HG02840 (cell line): ENCODE data around the gene DDX52.
"Not testable (repeated sequence)": the region's sequence is repeated elsewhere in the genome, so short reads cannot be mapped to it uniquely, and the experiment has no call there.

Experiments
- ATAC-seq: cut with Tn5 transposase; IDR thresholded peaks from one replicate; pipeline ENCODE4 v1.9.1; 2021; ENCODE audit warnings: mild to moderate bottlenecking, moderate library complexity, moderate number of reproducible peaks; ENCODE audit not compliant: unreplicated experiment, low FRiP score

DDX52 gene, protein sequence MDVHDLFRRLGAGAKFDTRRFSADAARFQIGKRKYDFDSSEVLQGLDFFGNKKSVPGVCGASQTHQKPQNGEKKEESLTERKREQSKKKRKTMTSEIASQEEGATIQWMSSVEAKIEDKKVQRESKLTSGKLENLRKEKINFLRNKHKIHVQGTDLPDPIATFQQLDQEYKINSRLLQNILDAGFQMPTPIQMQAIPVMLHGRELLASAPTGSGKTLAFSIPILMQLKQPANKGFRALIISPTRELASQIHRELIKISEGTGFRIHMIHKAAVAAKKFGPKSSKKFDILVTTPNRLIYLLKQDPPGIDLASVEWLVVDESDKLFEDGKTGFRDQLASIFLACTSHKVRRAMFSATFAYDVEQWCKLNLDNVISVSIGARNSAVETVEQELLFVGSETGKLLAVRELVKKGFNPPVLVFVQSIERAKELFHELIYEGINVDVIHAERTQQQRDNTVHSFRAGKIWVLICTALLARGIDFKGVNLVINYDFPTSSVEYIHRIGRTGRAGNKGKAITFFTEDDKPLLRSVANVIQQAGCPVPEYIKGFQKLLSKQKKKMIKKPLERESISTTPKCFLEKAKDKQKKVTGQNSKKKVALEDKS

DNA sequence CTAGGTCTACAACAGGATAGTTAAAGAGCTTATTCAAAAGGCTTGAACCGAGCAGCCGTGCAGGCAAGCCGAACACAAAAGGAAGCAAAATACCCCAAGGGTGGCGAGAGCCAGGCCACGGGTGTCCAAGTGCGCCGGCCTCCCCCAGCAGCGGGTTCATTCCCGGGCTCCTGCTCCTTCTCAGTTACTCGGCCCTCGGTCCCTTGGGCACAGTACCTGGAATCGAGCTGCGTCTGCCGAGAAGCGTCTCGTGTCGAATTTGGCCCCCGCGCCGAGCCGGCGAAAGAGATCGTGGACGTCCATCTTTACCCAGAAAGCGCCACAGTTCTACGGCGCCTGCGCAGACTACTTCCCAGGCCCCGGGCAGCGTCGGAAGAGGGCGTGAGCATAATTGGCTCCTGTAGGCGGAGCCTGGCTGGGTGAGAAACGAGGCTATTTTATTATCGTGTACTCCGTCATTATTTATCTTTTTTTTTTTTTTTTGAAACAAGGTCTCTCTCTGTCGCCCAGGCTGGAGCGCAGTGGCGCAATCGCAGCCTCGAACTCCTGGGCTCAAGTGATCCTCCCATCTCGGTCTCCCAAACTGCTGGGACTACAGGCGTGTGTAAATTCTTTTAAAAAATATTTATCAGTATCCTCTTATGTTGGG, at the start of gene DDX52:
Gene DDX52 (minus strand): TSS at position 329 of the 649 bp plus-strand sequence. CDS start 26 bp downstream, at position 303.
- ATAC-seq = peak; percentile 84

DNA sequence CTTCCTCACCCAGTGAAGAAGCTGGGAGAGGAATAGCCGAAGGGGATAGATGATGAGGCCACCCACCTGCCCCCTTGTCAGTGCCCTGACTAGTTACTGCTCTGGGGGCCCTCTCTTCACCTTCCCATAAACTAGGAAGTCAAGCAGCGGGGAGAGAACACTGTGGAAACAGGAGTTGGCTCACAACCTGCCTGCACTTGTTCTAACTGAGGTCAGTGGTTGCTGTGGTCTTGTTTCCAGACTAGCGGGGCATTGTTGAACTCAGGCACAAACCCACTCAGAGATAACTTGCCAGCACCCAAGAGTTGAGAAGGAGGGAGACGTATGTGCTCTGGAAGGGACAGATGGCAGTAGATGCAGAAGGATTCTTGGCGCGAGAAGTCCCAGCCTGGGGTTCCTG, 48.6 kb upstream of the DDX52 start:
- no peak for ATAC-seq

- ATAC-seq = no peak
These were observed 46.1 kb upstream of the DDX52 start for GRCh38 chr17:37689317-37689716.

GRCh38 chr17:37683454-37683984, 40.3 kb upstream of the DDX52 start:
- ATAC-seq = no peak

- ATAC-seq = no peak
These were observed 38.8 kb upstream of the DDX52 start for GRCh38 chr17:37682007-37682406.

DNA sequence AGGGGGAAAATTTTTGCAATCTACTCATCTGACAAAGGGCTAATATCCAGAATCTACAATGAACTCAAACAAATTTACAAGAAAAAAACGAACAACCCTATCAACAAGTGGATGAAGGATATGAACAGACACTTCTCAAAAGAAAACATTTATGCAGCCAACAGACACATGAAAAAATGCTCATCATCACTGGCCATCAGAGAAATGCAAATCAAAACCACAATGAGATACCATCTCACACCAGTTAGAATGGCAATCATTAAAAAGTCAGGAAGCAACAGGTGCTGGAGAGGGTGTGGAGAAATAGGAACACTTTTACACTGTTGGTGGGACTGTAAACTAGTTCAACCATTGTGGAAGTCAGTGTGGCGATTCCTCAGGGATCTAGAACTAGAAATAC, 36.7 kb upstream of the DDX52 start:
- ATAC-seq = not testable (repeated sequence)

DNA sequence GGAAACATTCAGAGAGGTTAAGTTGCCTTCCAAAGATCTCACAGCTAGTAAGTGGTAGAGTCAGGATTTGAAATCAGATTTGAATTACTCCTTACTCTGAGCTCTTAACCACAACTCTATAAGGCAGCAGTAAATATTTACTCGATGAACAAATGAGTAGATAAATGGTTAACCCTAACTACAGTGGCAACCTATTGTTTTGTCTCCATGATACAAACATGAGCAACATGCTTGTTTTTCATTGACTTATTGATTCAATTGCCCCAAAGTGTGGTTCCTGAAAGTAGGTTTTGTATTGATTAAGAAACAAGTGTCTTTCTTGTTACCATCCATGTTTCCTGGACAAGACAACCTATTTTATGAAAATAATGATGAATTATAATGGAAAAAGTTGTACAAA, 34.8 kb upstream of the DDX52 start:
- no peak for ATAC-seq

DNA sequence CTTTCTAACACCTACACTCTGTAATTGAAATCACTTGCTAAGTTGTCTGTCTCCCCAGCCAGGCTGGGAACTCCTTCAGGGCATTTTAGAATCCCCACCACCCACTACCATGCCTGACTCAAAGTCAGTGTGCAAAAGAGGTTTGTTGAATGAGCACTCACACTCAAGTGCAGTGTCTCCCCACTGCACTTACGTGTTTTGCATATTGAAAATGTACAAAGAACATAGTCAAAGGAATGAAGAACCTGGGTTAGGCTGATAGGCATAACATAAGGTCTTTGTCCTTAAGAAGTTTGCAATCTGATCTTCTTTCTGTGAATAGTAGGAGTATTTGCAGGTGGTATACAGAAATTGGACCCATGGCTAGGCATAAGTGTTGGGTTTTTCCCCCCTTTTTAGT, 33.8 kb upstream of the DDX52 start:
- ATAC-seq = no peak

DNA sequence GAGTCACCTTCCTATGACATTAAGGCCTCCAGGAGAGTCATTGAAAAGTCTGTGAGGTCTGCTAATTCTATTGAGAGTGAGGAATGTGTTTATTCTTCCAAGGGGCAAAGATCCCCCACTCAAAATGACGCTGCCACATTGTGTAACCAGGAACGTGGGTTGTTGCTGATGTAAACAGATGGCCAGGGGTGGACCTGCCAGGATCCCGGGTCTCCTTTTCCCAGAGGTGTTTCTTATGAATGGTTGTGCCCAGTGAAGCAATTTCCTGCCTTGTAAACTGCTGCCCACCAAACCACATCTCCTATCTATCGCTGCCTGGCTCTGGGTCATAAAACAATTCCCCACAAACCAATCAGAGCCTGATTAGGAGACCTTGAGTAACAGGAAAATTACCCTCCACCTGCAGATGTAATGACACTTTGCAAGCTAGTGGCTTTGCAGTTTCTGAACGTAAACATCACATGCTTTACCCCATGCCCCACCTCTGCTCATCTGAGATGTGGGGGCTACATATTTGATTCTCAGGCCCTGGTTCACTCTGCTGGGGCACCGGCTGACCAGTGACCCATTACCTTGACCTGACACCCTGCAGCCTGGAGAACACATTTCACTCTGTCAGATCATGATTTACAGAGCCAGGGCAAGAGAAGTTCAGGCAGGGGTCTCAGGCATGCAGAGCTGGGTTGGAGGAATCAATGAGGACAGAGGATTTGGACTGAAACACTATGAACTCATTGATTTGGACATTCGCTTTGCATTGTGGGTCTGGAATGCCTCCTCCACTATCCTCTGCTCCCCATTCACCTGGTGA, 33.1 kb upstream of the DDX52 start:
- no peak for ATAC-seq

GRCh38 chr17:37674511-37674910, 31.3 kb upstream of the DDX52 start:
- no peak for ATAC-seq

DNA sequence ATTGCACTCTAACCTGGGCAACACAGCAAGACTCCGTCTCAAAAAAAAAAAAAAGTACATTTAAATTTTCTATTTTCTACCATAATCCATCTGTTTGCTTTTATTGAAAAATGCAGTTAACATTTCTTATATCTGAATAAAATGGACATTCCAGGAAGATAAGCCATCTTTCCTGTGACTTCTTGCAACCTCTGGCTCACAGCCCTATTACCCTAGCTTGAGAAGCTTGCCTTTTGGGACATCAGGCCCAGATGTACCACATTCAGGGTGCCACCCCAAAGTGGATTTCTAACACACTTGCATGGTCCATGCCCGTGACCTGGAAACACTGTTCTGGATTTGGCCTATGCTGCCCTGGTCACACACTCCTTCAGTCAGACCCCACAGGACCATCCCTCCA, 30.1 kb upstream of the DDX52 start:
- no peak for ATAC-seq

DNA sequence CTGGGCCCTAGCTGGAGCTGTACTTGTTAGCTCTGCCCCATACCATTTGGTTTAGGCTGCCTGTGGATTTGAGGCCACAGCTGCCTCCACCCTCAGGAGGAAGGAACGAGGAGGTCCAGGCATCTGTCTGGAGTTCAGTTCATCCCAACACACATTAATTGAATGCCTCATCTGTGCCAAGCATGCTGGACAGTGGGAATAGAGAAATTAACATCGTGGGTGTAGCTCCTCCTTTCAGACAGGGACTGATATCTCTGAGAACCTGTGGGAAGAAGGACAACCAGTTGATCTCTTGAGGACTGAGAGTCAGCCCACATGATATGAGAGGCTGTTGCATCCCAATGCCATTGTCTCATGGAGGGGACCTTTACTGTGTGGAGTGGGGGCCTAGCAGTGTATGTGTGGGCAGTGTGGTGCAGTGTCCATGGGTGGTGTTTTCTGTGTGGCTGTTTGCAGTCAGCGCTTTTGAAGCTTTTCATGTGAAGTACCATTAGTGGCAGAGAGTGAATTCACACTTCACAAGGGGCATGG, 29.4 kb upstream of the DDX52 start:
- no peak for ATAC-seq

DNA sequence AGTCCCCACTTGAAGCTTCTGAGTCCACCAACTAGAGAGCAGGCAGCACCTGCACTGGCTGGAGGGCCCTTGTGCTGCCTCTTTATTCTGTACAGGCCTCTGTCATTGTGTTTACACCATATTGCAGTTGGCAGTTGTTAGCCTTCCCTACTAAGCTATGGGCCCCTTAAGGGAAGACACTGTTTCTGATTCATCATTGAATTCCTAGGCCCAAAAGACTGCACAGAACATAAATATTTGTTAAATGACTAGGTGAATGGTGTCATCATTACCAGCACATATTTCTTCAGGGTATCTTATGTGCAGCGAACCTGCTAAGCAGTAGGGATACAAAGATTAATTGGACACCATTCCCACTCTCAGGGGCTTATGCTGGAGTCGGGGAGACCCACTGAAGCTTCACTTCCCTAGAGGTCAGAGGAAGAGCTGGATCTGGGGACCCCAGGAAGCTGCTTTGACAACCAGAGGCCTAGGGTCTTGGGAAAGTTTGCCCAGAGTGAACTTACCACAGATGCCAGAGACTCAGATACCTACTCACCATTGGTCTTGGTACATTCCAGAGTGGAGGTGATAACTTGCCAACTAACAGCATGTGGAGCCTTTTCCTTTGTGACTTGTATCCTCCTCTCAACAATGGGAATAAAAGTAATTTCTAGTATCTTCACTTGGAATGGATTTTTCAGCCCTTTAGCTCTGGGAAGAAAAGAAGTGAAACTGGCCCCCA, 28.7 kb upstream of the DDX52 start:
- no peak for ATAC-seq

DNA sequence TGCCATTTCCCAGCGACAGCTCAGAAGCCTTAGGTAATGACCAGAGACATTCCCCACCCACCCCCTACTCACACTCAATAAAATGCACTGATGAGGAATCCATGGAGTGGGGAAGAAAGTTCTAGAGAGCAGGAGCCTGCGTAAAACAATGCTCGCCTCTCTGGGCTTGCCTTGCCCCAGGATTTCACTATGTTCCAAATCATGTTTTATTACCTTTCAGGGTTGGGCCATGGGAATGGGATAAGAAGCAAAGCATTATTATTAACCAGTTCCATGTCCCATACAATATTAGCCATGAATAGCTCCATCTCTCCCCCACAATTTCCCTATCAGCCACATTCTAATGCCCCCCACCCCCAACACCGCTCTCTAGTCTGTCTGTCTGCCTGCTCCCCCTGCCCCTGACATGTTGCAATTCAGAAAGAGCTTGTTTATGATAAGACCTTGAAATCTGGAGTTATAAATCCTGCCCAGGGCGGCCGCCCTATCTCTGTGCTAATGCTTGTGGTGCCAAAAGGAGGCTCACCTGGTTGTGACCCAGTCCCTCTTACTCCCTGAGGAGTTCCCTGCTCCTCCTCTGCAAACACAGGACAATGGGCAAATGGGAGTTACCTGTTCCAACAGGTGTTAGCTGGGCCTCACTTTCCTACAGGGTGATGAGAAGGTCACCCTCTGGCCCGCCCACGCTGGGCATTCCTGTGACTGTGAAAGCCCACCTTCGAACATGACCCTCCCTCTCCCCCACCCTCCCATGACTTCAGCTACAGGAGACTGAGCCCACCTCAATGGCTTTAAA, 28.0 kb upstream of the DDX52 start:
- no peak for ATAC-seq

DNA sequence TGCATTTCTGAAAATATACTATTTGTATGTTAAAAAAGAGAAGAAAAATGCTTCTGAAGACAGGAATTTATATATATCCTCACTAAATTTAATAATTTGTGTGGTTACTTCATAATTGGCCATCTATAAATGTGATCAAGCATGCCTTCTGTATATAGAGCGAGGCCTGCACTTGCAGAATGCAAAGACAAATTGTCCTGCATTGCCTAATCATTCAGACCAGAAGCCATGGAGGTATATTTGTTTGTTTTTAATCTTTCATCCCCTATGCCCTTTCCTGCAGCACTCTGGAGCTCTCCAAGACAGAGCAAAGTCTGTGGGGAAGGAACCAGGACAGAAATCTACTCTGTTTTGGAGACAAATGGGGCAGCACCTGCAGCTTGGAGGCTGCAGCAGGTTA, 23.8 kb upstream of the DDX52 start:
- ATAC-seq = no peak

GRCh38 chr17:37664214-37664613, 21.0 kb upstream of the DDX52 start:
- ATAC-seq = no peak

- no peak for ATAC-seq
These were observed 19.1 kb upstream of the DDX52 start for GRCh38 chr17:37662353-37662752.

- ATAC-seq = no peak
These were observed 18.3 kb upstream of the DDX52 start for GRCh38 chr17:37661400-37662014.
